Keratinocyte (primary cell): ENCODE data around the gene TMEM161B. TPM values are rescaled to one million over a fixed set of nuclear protein-coding genes. Genes with fewer than 3 reads are reported as not detected.
A peak's percentile ranks its signal among the peaks of the same experiment; 100 is the strongest.

Source experiments
- DNase-seq: peaks from one replicate; pipeline ENCODE4 v3.0.0-alpha.2; 2011; ENCODE audit warnings: low read depth, missing footprints, low spot score
- FAIRE-seq: peaks from 2 replicates; lab custom pipeline; 2011; peaks lifted over from hg19 to GRCh38; lab: Jason Lieb, UNC
- H2AFZ ChIP-seq: 2 replicates; pipeline ENCODE4 v1.6.0; 2012; ENCODE audit warnings: low read length, control low read depth, inconsistent platforms; ENCODE audit not compliant: control insufficient read depth
- H3K27ac ChIP-seq: 2 replicates; pipeline ENCODE4 v1.5.1; 2011; ENCODE audit warnings: low read length; ENCODE audit not compliant: control insufficient read depth, insufficient read depth
- H3K27me3 ChIP-seq: 3 replicates; pipeline ENCODE4 v1.6.0; 2011; ENCODE audit warnings: low read length; ENCODE audit not compliant: control insufficient read depth, insufficient read depth; ENCODE audit errors: extremely low read depth
- H3K36me3 ChIP-seq, 2 experiments: 2 replicates in 1 of 2; 3 replicates in 1 of 2; pipeline ENCODE4 v1.5.1; 2011; ENCODE audit warnings: low read length in 2 of 2, mild to moderate bottlenecking in 1 of 2; ENCODE audit not compliant: control insufficient read depth in 2 of 2, insufficient read depth in 2 of 2; ENCODE audit errors: extremely low read depth in 1 of 2
- H3K4me1 ChIP-seq: 3 replicates; pipeline ENCODE4 v1.5.1; 2011; ENCODE audit warnings: low read length; ENCODE audit not compliant: control insufficient read depth, insufficient read depth; ENCODE audit errors: extremely low read depth
- H3K4me2 ChIP-seq: 3 replicates; pipeline ENCODE4 v1.6.0; 2011; ENCODE audit warnings: low read depth, low read length; ENCODE audit not compliant: control insufficient read depth, insufficient read depth; ENCODE audit errors: extremely low read depth
- H3K4me3 ChIP-seq, 3 experiments: fragments of 200-600 bp in 1 of 3; sonication (generic) in 1 of 3; 2 replicates in 2 of 3; 3 replicates in 1 of 3; pipeline ENCODE4 v1.5.1; 2011 to 2016; ENCODE audit warnings: low read length in 3 of 3, mild to moderate bottlenecking in 3 of 3, control low read depth in 2 of 3, inconsistent platforms in 1 of 3, low read depth in 1 of 3, mixed read lengths in 1 of 3, mixed run types in 1 of 3, moderate library complexity in 1 of 3; ENCODE audit not compliant: control insufficient read depth in 2 of 3, insufficient read depth in 2 of 3; ENCODE audit errors: extremely low read depth in 1 of 3
- H3K79me2 ChIP-seq: 2 replicates; pipeline ENCODE4 v1.6.0; 2012; ENCODE audit warnings: low read length; ENCODE audit not compliant: control insufficient read depth, insufficient read depth
- H3K9ac ChIP-seq: 3 replicates; pipeline ENCODE4 v1.6.0; 2011; ENCODE audit warnings: low read length; ENCODE audit not compliant: control insufficient read depth, insufficient read depth; ENCODE audit errors: extremely low read depth
- H3K9me1 ChIP-seq: 3 replicates; pipeline ENCODE4 v1.6.0; 2011; ENCODE audit warnings: low read length; ENCODE audit not compliant: control insufficient read depth, insufficient read depth; ENCODE audit errors: extremely low read depth
- H3K9me3 ChIP-seq: 2 replicates; pipeline ENCODE4 v1.5.1; 2012; ENCODE audit warnings: low read depth, low read length; ENCODE audit not compliant: control insufficient read depth
- H4K20me1 ChIP-seq: 3 replicates; pipeline ENCODE4 v1.6.0; 2011; ENCODE audit warnings: low read length; ENCODE audit not compliant: control insufficient read depth, insufficient read depth; ENCODE audit errors: extremely low read depth
- CTCF ChIP-seq, 3 experiments: IDR thresholded peaks in 1 of 3; conservative IDR thresholded peaks in 1 of 3; optimal IDR thresholded peaks in 1 of 3; 2 replicates in 2 of 3; 3 replicates in 1 of 3; pipeline versions ENCODE3 to v1.5.1; 2011; ENCODE audit warnings: low read length in 3 of 3, mild to moderate bottlenecking in 3 of 3, moderate library complexity in 2 of 3, control low read depth in 1 of 3, inconsistent platforms in 1 of 3; ENCODE audit not compliant: insufficient read depth in 2 of 3; ENCODE audit errors: extremely low read depth in 1 of 3
- EZH2 ChIP-seq: IDR thresholded peaks from one replicate; pipeline ENCODE4 v1.6.1; 2012; ENCODE audit warnings: inconsistent platforms, mild to moderate bottlenecking, low read length, moderate library complexity
- dilution Hi-C: fragments of 300-500 bp; cut with MboI; formaldehyde crosslinking; loops from one replicate; pipeline ENCODE4 v1.7.0; 2020; ENCODE audit warnings: low sequenced_read_pairs; ENCODE audit not compliant: extremely low pct_ligation_motif_present
- polyA plus RNA-seq, 5 experiments: library from polyadenylated mRNA; depleted of rRNA in 3 of 5; stranded (reverse) in 3 of 5; stranded (forward) in 1 of 5; unstranded in 1 of 5; fragments of >200 nt; gene quantifications; 1 replicate in 1 of 5; 2 replicates in 3 of 5; 3 replicates in 1 of 5; pipeline versions ENCODE4 v1.2.1 to v1.2.3, GENCODE V29; 2011 to 2012; ENCODE audit warnings: missing spikeins in 2 of 5, low read depth in 1 of 5, low replicate concordance in 1 of 5

Gene TMEM161B
- polyA plus RNA-seq, 1 donor (not counting 4 experiments of a cell fraction or from before 2014, with no cell fraction given): 18.2 TPM

DNA sequence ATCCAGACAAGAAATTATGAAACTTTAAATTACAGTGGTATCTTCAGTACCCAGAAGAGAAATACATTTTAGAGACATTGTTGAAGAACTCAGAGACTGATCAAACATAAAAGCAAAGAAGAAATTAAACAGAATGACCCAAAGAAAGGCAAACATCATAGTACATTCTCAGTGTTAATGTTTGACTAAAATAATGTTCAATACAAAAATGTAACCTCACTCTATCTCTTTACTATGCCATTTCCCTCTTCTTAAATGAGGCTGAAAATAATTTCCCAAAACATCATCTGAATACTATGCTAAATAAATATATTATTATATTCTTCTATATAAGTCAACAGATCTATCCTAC, 22.8 kb downstream of the TMEM161B start:
- DNase-seq (no peak), FAIRE-seq (no peak)
- Histone ChIP-seq H3K4me3 (no peak overlapping the region), H3K36me3 (no peaks in the 10 kb centered on the region), H3K27me3 (no peaks in the 10 kb centered on the region), H3K9me3 (no peaks in the 10 kb centered on the region), H4K20me1 (peaks cover 2% of the 10 kb centered on the region), H3K9me1 (no peaks in the 10 kb centered on the region), H3K4me2 (no peak overlapping the region), H2AFZ (no peak overlapping the region), H3K79me2 (peaks cover 65% of the 10 kb centered on the region), H3K9ac (no peak overlapping the region), H3K27ac (no peak overlapping the region), H3K4me1 (peaks cover 9% of the 10 kb centered on the region)
- TF ChIP-seq EZH2 (no peak), CTCF (optimal IDR thresholded peaks at IDR 0.05 in 1 of 3, IDR thresholded peaks at IDR 0.05 in 1 of 3, conservative IDR thresholded peaks at IDR 0.05 in 1 of 3; ENCODE audit: extremely low read depth in 1 of 3, insufficient read depth in 2 of 3, low read length in 3 of 3) (no peak)
- dilution Hi-C loops: no loop called here

DNA sequence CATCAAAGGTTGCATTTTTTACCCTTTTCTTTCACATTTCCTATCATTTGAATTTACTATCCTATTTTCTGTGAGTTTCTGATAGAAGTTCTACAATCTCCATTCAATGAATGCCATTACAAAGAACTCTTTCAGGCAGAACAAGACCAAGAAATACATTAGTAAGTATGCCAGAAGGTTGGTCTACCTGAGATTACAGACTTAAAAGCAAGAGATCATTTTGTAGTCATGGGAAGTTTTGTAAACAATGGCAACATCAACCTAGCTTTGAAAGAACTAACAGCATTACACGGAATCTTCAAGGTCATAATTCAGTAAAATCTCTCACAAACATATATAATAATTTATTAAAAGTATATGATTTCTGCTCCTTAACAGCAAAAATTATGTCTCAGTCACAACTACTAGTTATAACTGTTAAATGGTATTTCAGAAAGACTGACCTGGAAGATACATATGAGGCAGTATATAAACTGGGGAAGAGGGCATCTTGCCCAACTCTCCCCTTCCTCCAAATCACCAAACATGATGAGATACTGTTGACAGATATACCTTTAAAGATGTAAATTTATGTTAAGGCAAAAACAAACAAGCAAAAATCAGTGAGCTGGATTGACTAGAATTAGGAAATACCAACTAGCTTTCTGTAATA, 23.3 kb downstream of the TMEM161B start:
- H3K9me1 ChIP-seq: no peaks in the 10 kb centered on the region
- no peak overlapping the region for H3K9ac ChIP-seq
- DNase-seq (no peak), FAIRE-seq (no peak)
- dilution Hi-C loops: no loop called here
- TF ChIP-seq CTCF (optimal IDR thresholded peaks at IDR 0.05 in 1 of 3, IDR thresholded peaks at IDR 0.05 in 1 of 3, conservative IDR thresholded peaks at IDR 0.05 in 1 of 3; ENCODE audit: extremely low read depth in 1 of 3, insufficient read depth in 2 of 3, low read length in 3 of 3) (no peak), EZH2 (no peak)
- peak overlapping the region; percentile 23 for H3K27ac ChIP-seq
- no peaks in the 10 kb centered on the region for H3K36me3 ChIP-seq
- no peaks in the 10 kb centered on the region for H3K27me3 ChIP-seq
- H3K4me1 ChIP-seq: peaks cover 9% of the 10 kb centered on the region
- no peaks in the 10 kb centered on the region for H4K20me1 ChIP-seq
- no peaks in the 10 kb centered on the region for H3K9me3 ChIP-seq
- no peak overlapping the region for H3K4me3 ChIP-seq
- H3K4me2 ChIP-seq: peak overlapping the region; percentile 29
- peaks cover 61% of the 10 kb centered on the region for H3K79me2 ChIP-seq
- no peak overlapping the region for H2AFZ ChIP-seq
